HepG2 (cell line): ENCODE measurements around the gene FRMD4A. TPM values are rescaled to one million over a fixed set of nuclear protein-coding genes. Genes with fewer than 3 reads are reported as not detected.
A peak's percentile ranks its signal among the peaks of the same experiment; 100 is the strongest.

Experiments used
- CHCHD3 ChIP-seq: sonication (generic); formaldehyde crosslinking; IDR thresholded peaks from 2 replicates; pipeline ENCODE4 v1.8.0; 2022; ENCODE audit warnings: mild to moderate bottlenecking, missing genetic modification reagents, moderate library complexity
- CSRNP1 ChIP-seq: sonication (generic); formaldehyde crosslinking; IDR thresholded peaks from 2 replicates; pipeline ENCODE4 v1.8.1; 2023; ENCODE audit warnings: mild to moderate bottlenecking, missing genetic modification reagents
- DBP ChIP-seq: sonication (generic); formaldehyde crosslinking; IDR thresholded peaks from 2 replicates; pipeline ENCODE4 v1.4.0; 2020; ENCODE audit warnings: missing genetic modification reagents; ENCODE audit errors: not compliant biosample characterization
- EEA1 ChIP-seq: sonication (generic); formaldehyde crosslinking; IDR thresholded peaks from 2 replicates; pipeline ENCODE4 v1.5.1; 2020; ENCODE audit warnings: mild to moderate bottlenecking, missing genetic modification reagents, borderline replicate concordance
- FOXK2 ChIP-seq: fragments of 450-650 bp; IDR thresholded peaks from 2 replicates; pipeline ENCODE4 v1.6.1; 2016
- FOXO1 ChIP-seq: sonication (generic); formaldehyde crosslinking; IDR thresholded peaks from 2 replicates; pipeline ENCODE4 v1.4.0; 2020; ENCODE audit warnings: missing genetic modification reagents
- GTF3A ChIP-seq: sonication (generic); formaldehyde crosslinking; conservative IDR thresholded peaks from 2 replicates; pipeline ENCODE4 v1.4.0; 2020; ENCODE audit warnings: mild to moderate bottlenecking, missing genetic modification reagents
- HMG20B ChIP-seq: conservative IDR thresholded peaks from 2 replicates; pipeline ENCODE4 v1.6.1; 2016; ENCODE audit warnings: missing genetic modification reagents, missing compliant biosample characterization
- KDM3A ChIP-seq: IDR thresholded peaks from 2 replicates; pipeline ENCODE4 v1.6.1; 2018; ENCODE audit warnings: low read depth, missing compliant biosample characterization
- KLF16 ChIP-seq, 2 experiments: sonication (generic) in 1 of 2; formaldehyde crosslinking in 1 of 2; IDR thresholded peaks; 2 replicates each; pipeline versions ENCODE4 v1.6.1 to v1.8.0; 2016 to 2023; ENCODE audit warnings: missing genetic modification reagents in 2 of 2, missing compliant biosample characterization in 1 of 2
- MEIS1 ChIP-seq: sonication (generic); formaldehyde crosslinking; IDR thresholded peaks from 2 replicates; pipeline ENCODE4 v1.9.0; 2021; ENCODE audit warnings: mild to moderate bottlenecking, missing genetic modification reagents, moderate library complexity, borderline replicate concordance
- NR0B2 ChIP-seq: sonication (generic); formaldehyde crosslinking; IDR thresholded peaks from 2 replicates; pipeline ENCODE4 v1.4.0; 2020; ENCODE audit warnings: mild to moderate bottlenecking, missing genetic modification reagents
- RXRB ChIP-seq: IDR thresholded peaks from 2 replicates; pipeline ENCODE4 v1.6.1; 2016; ENCODE audit warnings: borderline replicate concordance, missing genetic modification reagents, missing compliant biosample characterization
- SCMH1 ChIP-seq: sonication (generic); formaldehyde crosslinking; IDR thresholded peaks from 2 replicates; pipeline ENCODE4 v1.9.0; 2021; ENCODE audit warnings: missing genetic modification reagents, mild to moderate bottlenecking, borderline replicate concordance
- SUZ12 ChIP-seq: fragments of 150-350 bp; IDR thresholded peaks from 2 replicates; pipeline ENCODE4 v1.6.1; 2014; ENCODE audit warnings: low read depth, low read length
- TCF12 ChIP-seq, 2 experiments: fragments of 450-650 bp in 1 of 2; sonication (generic) in 1 of 2; formaldehyde crosslinking in 1 of 2; IDR thresholded peaks; 2 replicates each; pipeline versions ENCODE4 v1.6.1 to v1.8.0; 2017 to 2022; ENCODE audit warnings: antibody characterized with exemption in 1 of 2, mild to moderate bottlenecking in 1 of 2, missing genetic modification reagents in 1 of 2, moderate library complexity in 1 of 2
- U2AF1 ChIP-seq: fragments of 200-400 bp; formaldehyde crosslinking; optimal IDR thresholded peaks from 2 replicates; pipeline ENCODE3; 2017; ENCODE audit warnings: mild to moderate bottlenecking, low read depth, low read length
- ZBTB1 ChIP-seq: sonication (generic); formaldehyde crosslinking; IDR thresholded peaks from 2 replicates; pipeline ENCODE4 v1.4.0; 2020; ENCODE audit warnings: missing genetic modification reagents, borderline replicate concordance
- ZBTB21 ChIP-seq: sonication (generic); formaldehyde crosslinking; IDR thresholded peaks from 2 replicates; pipeline ENCODE4 v1.4.0; 2020; ENCODE audit warnings: missing genetic modification reagents
- ZFP36 ChIP-seq: fragments of 150-350 bp; IDR thresholded peaks from 2 replicates; pipeline ENCODE4 v1.6.1; 2018; ENCODE audit warnings: borderline replicate concordance, low read length, low read depth; ENCODE audit not compliant: partially characterized antibody
- ZKSCAN1 ChIP-seq: fragments of 150-350 bp; IDR thresholded peaks from 2 replicates; pipeline ENCODE4 v1.6.1; 2014; ENCODE audit warnings: low read length
- ZNF292 ChIP-seq: sonication (generic); formaldehyde crosslinking; IDR thresholded peaks from 2 replicates; pipeline ENCODE4 v1.8.1; 2022; ENCODE audit warnings: mild to moderate bottlenecking, low read depth, missing genetic modification reagents, borderline replicate concordance
- ZNF329 ChIP-seq: sonication (generic); formaldehyde crosslinking; IDR thresholded peaks from 2 replicates; pipeline ENCODE4 v1.9.0; 2021; ENCODE audit warnings: low read depth, mild to moderate bottlenecking, missing genetic modification reagents
- ZNF382 ChIP-seq: sonication (generic); formaldehyde crosslinking; IDR thresholded peaks from 2 replicates; pipeline ENCODE4 v1.5.0; 2020; ENCODE audit warnings: missing genetic modification reagents, mild to moderate bottlenecking, borderline replicate concordance
- ZNF484 ChIP-seq: sonication (generic); formaldehyde crosslinking; IDR thresholded peaks from 2 replicates; pipeline ENCODE4 v1.5.1; 2020; ENCODE audit warnings: mild to moderate bottlenecking, low read depth, missing genetic modification reagents, borderline replicate concordance
- ZNF563 ChIP-seq: sonication (generic); formaldehyde crosslinking; IDR thresholded peaks from 2 replicates; pipeline ENCODE4 v1.8.0; 2022; ENCODE audit warnings: mild to moderate bottlenecking, moderate library complexity, missing genetic modification reagents
- ZNF576 ChIP-seq: sonication (generic); formaldehyde crosslinking; IDR thresholded peaks from 2 replicates; pipeline ENCODE4 v1.4.0; 2020; ENCODE audit warnings: mild to moderate bottlenecking, missing genetic modification reagents
- ZNF605 ChIP-seq: sonication (generic); formaldehyde crosslinking; IDR thresholded peaks from 2 replicates; pipeline ENCODE4 v1.8.0; 2022; ENCODE audit warnings: mild to moderate bottlenecking, missing genetic modification reagents
- ZNF652 ChIP-seq: IDR thresholded peaks from 2 replicates; pipeline ENCODE4 v1.6.1; 2016; ENCODE audit warnings: low read depth, borderline replicate concordance
- ZNF737 ChIP-seq: sonication (generic); formaldehyde crosslinking; IDR thresholded peaks from 2 replicates; pipeline ENCODE4 v1.5.0; 2020; ENCODE audit warnings: missing genetic modification reagents, mild to moderate bottlenecking, borderline replicate concordance
- polyA plus RNA-seq, 8 experiments: library from polyadenylated mRNA; depleted of rRNA in 3 of 8; stranded (reverse) in 7 of 8; unstranded in 1 of 8; fragments of >200 nt; fragmentation: Illumina TruSeq in 4 of 8; extraction: Trizol in 4 of 8; gene quantifications; 2 replicates each; pipeline versions ENCODE4 v1.2.1 to v1.2.3, GENCODE V29; 2011 to 2016; ENCODE audit warnings: low read depth in 4 of 8, missing spikeins in 1 of 8, mixed read lengths in 1 of 8; ENCODE audit not compliant: insufficient read depth in 1 of 8
- total RNA-seq, 5 experiments: library from RNA; depleted of rRNA; stranded (reverse); fragments of >200 nt; fragmentation: Illumina TruSeq; extraction: Trizol; gene quantifications; 2 replicates each; pipeline ENCODE4 v1.2.3, GENCODE V29; 2016; ENCODE audit warnings: low read depth in 1 of 5

Gene FRMD4A
- total and polyA plus RNA-seq, 2 of the 13 experiments (the other 11 are each of a cell fraction or from before 2014, with no cell fraction given), result 0.09 to 0.26 TPM

GRCh38 chr10:14184841-14185315 lies 145.8 kb downstream of the FRMD4A start (continued):
- TF ChIP-seq FOXK2 (no peak), FOXO1 (peak; percentile 81; the same call in 1 of the 2 replicates), KLF16 (CRISPR knock-in tag; IDR thresholded peaks at IDR 0.05) (peak in 1 of 2 experiments; percentile 68; a peak in 2 of 4 replicates), EEA1 (CRISPR knock-in tag) (no peak), SCMH1 (CRISPR knock-in tag) (no peak), CSRNP1 (CRISPR knock-in tag) (no peak), ZBTB21 (CRISPR knock-in tag) (no peak), ZNF737 (CRISPR knock-in tag) (no peak), ZKSCAN1 (no peak), ZNF292 (no peak), ZNF605 (CRISPR knock-in tag) (no peak), ZBTB1 (CRISPR knock-in tag) (no peak), SUZ12 (no peak), ZNF576 (no peak), HMG20B (CRISPR knock-in tag) (no peak), ZNF329 (CRISPR knock-in tag) (no peak), U2AF1 (no peak), ZFP36 (peak; percentile 13), GTF3A (CRISPR knock-in tag) (no peak), ZNF563 (CRISPR knock-in tag) (no peak), ZNF484 (no peak), NR0B2 (no peak), ZNF652 (CRISPR knock-in tag) (peak; percentile 18; the same call in 1 of the 2 replicates), ZNF382 (CRISPR knock-in tag) (no peak), MEIS1 (CRISPR knock-in tag) (no peak), DBP (CRISPR knock-in tag) (no peak), KDM3A (CRISPR knock-in tag) (no peak), RXRB (CRISPR knock-in tag) (peak; percentile 49), CHCHD3 (CRISPR knock-in tag) (no peak), TCF12 (IDR thresholded peaks at IDR 0.05) (no peak), TCF12 (CRISPR knock-in tag; IDR thresholded peaks at IDR 0.05) (no peak)
